ENCODE measurements around the gene MOCS2.

GRCh38 chr5:53130266-53130665, 20.7 kb upstream of the MOCS2 start:
- no peak for TF ChIP-seq CTCF (IDR thresholded peaks at IDR 0.05)
- no peak for TF ChIP-seq POLR2A (IDR thresholded peaks at IDR 0.05)
